Liver (tissue), 3 donors: ENCODE results near the gene AIG1.

ENCODE experiments used
- NR2F2 ChIP-seq: IDR thresholded peaks from 2 replicates; pipeline ENCODE4 v1.6.1; 2016; ENCODE audit warnings: antibody characterized with exemption
- TAF1 ChIP-seq: conservative IDR thresholded peaks from 2 replicates; pipeline ENCODE4 v1.6.1; 2016; ENCODE audit warnings: antibody characterized with exemption, mild to moderate bottlenecking
- TF ChIP-seq, protein P1 (sequence below): fragments of 150-350 bp; IDR thresholded peaks from 2 replicates; pipeline ENCODE4 v1.5.1; 2017; ENCODE audit warnings: improper control_type of control experiment, low read depth, low read length; ENCODE audit not compliant: missing input control
- TF ChIP-seq, protein P2 (sequence below): IDR thresholded peaks from 2 replicates; pipeline ENCODE4 v1.6.1; 2016; ENCODE audit warnings: antibody characterized with exemption, mild to moderate bottlenecking
- donor health status: healthy.
- donor health status: healthy.

DNA sequence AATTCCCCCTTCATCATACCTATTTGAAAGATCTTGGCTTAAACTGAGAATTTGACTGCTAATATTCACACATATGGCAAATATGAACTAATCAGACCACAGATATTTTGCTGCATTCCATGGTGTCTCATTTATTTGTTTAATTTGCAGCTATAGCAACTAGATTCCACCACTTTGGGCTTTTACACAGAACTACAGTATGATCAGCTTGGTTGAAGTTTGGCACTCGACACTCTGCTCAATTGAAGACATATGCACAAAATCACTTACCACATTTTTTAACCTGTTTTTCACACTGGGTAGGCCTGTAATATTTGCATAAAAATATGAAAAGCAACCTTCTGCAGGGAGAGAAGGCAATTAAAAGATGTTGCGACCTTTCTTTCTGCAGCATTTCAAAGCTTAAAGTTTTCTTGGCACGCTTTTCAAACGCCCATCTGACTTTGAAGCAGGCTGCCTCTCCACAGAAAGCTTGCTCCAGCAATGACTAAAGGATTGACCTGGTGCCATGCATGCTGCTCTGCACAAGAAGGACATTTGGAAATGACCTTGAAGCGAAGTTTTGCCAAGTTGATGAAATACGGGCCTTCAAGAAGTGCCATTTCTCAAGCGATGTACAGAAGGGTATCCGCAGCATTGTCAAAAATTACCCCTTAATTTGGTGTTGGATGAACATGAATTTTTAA, 126.7 kb downstream of the AIG1 start:
- TF ChIP-seq NR2F2 (no peak), TAF1 (no peak)
- TF ChIP-seq, protein P1, sequence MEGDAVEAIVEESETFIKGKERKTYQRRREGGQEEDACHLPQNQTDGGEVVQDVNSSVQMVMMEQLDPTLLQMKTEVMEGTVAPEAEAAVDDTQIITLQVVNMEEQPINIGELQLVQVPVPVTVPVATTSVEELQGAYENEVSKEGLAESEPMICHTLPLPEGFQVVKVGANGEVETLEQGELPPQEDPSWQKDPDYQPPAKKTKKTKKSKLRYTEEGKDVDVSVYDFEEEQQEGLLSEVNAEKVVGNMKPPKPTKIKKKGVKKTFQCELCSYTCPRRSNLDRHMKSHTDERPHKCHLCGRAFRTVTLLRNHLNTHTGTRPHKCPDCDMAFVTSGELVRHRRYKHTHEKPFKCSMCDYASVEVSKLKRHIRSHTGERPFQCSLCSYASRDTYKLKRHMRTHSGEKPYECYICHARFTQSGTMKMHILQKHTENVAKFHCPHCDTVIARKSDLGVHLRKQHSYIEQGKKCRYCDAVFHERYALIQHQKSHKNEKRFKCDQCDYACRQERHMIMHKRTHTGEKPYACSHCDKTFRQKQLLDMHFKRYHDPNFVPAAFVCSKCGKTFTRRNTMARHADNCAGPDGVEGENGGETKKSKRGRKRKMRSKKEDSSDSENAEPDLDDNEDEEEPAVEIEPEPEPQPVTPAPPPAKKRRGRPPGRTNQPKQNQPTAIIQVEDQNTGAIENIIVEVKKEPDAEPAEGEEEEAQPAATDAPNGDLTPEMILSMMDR: no peak
- TF ChIP-seq, protein P2, sequence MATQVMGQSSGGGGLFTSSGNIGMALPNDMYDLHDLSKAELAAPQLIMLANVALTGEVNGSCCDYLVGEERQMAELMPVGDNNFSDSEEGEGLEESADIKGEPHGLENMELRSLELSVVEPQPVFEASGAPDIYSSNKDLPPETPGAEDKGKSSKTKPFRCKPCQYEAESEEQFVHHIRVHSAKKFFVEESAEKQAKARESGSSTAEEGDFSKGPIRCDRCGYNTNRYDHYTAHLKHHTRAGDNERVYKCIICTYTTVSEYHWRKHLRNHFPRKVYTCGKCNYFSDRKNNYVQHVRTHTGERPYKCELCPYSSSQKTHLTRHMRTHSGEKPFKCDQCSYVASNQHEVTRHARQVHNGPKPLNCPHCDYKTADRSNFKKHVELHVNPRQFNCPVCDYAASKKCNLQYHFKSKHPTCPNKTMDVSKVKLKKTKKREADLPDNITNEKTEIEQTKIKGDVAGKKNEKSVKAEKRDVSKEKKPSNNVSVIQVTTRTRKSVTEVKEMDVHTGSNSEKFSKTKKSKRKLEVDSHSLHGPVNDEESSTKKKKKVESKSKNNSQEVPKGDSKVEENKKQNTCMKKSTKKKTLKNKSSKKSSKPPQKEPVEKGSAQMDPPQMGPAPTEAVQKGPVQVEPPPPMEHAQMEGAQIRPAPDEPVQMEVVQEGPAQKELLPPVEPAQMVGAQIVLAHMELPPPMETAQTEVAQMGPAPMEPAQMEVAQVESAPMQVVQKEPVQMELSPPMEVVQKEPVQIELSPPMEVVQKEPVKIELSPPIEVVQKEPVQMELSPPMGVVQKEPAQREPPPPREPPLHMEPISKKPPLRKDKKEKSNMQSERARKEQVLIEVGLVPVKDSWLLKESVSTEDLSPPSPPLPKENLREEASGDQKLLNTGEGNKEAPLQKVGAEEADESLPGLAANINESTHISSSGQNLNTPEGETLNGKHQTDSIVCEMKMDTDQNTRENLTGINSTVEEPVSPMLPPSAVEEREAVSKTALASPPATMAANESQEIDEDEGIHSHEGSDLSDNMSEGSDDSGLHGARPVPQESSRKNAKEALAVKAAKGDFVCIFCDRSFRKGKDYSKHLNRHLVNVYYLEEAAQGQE: no peak
